Upper lobe of left lung (tissue), 4 donors: ENCODE results near the gene SPRY2.

Experiments
- CTCF ChIP-seq, 6 experiments: fragments of 450-650 bp in 4 of 6; fragments of 200-600 bp in 2 of 6; sonication (generic) in 2 of 6; IDR thresholded peaks; one replicate each; pipeline ENCODE4 v1.5.1; 2016 to 2019; ENCODE audit warnings: antibody characterized with exemption in 6 of 6
- POLR2A ChIP-seq, 4 donors: fragments of 450-650 bp; IDR thresholded peaks; one replicate each; pipeline ENCODE4 v1.5.1; 2016 to 2017; ENCODE audit warnings: antibody characterized with exemption in 4 of 4, mild to moderate bottlenecking in 2 of 4

- TF ChIP-seq CTCF (IDR thresholded peaks at IDR 0.05) = no peak
- no peak for TF ChIP-seq POLR2A (IDR thresholded peaks at IDR 0.05)
Observed at GRCh38 chr13:80299046-80299445, 41.9 kb downstream of the SPRY2 start.
